HG03045 (cell line): Measurements from ENCODE around the gene LINC00305.

Source experiments
- ATAC-seq: cut with Tn5 transposase; IDR thresholded peaks from one replicate; pipeline ENCODE4 v1.9.1; 2021; ENCODE audit warnings: mild to moderate bottlenecking, moderate library complexity; ENCODE audit not compliant: unreplicated experiment

The LINC00305 gene

DNA sequence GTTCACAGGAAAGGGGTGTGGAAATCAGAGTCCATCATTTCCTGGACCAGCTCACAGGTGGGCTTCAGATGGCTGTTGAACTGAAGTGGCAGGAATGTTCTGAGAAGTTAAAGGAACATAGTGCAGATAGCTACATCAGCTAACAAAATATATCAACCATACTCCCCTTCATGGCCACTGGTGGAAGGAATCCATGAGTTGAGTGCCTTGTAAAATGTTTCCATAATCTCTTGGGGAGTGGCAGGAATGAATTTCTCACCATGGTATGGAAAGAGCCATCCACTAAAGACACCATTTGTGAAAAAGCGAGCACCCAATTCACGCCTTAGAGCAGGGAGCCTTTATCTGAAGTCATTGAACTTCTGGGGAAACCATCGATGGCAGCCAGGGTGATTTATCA, at the start of gene LINC00305:
Gene LINC00305, minus strand, starts transcription at position 101 of the 400 bp plus-strand sequence.
- ATAC-seq: no peak

- no peak for ATAC-seq
Observed at GRCh38 chr18:64191069-64191468, 42.2 kb upstream of the LINC00305 start.

DNA sequence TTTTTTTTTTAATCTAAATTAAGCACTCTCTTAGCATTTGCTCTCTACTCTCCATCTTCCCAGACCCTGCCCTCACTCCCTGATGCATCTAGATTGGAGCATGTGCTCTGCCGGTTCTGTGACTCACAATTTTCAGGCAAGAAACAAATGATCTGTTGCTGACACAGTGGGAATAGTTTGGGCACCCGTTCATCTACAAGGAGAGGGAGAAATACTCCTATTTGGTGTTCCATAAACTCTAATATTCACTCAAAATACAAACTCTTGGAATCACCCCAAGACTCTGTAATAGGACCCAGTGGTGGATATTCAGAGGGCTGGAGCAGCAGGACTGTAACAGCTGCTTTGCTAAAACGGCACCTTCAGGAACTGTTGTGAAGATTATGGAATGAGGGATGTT, 37.1 kb upstream of the LINC00305 start:
- no peak for ATAC-seq

- ATAC-seq: no peak
Observed at GRCh38 chr18:64183665-64184064, 34.8 kb upstream of the LINC00305 start.

GRCh38 chr18:64180617-64181016, 31.7 kb upstream of the LINC00305 start:
- ATAC-seq: no peak

DNA sequence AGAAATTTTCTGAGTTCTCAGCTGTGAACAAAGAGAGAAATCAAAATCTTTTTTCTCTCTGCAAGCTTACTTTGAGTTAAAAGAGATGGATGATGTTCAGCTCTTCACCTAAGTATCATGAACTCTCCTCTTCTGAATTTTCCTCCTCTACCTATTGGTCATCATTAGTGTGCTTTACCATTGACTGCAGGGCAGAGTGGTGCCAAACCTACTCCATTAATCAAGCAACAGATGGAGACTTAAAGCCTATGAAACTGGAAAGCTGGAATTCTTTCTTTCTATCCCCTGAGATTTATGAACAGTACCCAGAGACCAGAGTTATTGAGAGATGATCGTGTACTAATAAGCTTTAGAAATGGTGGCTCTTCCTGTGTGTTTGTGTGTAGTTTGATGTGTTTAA, 31.3 kb upstream of the LINC00305 start:
- ATAC-seq: no peak

DNA sequence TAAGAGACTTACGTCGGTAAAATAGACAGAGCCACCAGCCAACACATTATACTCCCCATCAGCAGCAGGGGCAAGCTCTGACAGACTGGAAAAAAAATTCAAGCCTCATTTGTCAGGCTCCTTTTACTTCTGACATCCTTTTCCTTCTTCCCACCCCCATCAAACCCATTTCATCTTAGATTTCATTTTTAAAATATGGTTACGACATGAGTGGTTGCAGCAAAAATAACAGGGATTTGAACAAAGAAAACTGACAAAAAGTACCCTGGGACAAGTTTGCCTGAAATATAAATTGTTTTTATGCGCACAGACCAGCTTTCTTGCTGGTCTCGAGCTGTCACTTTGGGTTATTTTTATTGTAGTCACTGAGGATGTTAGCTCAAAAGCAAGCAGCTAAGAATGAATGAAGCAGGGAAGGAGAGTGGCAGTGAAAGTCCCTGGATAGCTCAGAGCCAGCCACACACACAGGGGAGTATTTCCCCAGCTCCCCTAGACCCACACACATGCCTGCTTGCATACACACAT, 30.7 kb upstream of the LINC00305 start:
- ATAC-seq: no peak

DNA sequence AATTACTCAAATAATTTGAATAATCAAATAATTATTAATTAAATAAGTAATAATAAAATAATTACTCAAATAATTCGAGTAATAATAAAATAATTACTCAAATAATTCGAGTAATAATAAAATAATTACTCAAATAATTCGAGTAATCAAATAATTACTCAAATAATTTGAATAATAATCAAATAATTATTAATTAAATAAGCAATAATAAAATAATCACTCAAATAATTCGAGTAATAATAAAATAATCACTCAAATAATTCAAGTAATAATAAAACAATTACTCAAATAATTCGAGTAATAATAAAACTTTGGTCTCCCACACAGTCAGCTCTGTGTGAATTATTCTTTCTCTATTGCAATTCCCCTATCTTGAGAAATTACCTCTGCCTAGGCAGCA, 30.0 kb upstream of the LINC00305 start:
- ATAC-seq: no peak

DNA sequence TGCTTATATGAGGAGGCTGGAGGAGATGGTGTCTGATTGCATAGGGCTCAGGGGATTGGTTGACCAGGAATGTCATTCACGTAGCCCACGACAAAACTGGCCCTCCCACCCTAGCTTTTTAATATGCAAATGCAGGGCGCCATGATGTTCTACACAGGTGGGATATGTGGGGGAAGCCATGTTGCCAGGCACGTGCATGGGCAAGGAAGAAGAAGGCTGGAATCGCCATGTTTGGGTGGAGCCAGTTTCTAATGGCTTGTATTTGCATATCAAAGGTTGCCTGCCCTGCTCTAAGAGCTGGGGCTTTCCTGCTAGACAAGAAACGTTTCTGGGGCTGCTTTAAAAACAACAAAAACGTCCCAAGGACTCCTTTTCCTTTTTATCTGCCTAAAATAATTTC, 26.5 kb upstream of the LINC00305 start:
- no peak for ATAC-seq

- no peak for ATAC-seq
Observed at GRCh38 chr18:64171576-64171975, 22.7 kb upstream of the LINC00305 start.

DNA sequence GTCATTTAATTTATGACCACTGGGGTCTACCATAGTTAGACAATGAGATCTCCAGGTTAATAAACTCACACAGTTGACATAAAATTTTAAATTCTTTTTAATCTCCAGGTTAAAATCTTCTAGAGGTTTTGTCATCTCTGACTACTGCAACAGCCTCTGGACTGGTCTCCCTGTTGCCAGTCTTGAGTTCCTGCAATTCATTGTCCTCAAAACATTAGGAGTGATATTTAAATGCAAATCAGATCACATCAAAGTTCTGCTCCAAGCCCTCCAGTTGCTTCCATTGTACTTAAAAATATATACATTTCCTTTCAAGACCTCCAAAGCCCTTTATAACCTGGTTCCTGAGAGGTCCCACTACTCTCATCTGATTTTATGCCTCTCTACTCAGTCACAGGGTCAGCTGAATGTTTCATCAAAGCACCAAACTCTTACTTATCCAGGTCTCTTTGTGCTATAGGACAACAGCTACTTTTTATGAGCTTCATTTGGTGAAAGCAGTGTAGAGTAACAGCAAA, 18.6 kb upstream of the LINC00305 start:
- ATAC-seq: no peak

- ATAC-seq: no peak
Observed at GRCh38 chr18:64165906-64166305, 17.0 kb upstream of the LINC00305 start.

GRCh38 chr18:64164883-64165282, 16.0 kb upstream of the LINC00305 start:
- ATAC-seq: no peak

- no peak for ATAC-seq
Observed at GRCh38 chr18:64149916-64150438, 1.1 kb upstream of the LINC00305 start.

DNA sequence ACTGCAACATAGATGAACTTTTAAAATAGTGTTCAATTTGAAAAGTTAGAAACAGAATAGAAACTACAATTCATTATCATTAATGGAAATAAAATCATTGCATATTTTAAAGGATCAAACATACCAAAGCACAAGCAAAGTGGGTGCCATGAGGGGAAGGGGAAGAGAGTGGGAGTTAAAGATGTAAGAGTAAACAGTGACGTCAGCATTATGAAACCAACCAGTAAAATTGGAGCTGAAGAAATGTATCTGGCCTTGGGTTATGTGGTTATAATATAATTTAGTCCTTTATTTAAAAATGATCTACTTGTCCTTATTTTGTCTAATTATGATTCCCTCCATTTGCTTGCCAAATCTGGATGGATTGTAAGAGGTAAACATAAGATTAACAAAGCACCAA, 6.0 kb downstream of the LINC00305 start:
- no peak for ATAC-seq

GRCh38 chr18:64137914-64138313, 11.0 kb downstream of the LINC00305 start:
- no peak for ATAC-seq

DNA sequence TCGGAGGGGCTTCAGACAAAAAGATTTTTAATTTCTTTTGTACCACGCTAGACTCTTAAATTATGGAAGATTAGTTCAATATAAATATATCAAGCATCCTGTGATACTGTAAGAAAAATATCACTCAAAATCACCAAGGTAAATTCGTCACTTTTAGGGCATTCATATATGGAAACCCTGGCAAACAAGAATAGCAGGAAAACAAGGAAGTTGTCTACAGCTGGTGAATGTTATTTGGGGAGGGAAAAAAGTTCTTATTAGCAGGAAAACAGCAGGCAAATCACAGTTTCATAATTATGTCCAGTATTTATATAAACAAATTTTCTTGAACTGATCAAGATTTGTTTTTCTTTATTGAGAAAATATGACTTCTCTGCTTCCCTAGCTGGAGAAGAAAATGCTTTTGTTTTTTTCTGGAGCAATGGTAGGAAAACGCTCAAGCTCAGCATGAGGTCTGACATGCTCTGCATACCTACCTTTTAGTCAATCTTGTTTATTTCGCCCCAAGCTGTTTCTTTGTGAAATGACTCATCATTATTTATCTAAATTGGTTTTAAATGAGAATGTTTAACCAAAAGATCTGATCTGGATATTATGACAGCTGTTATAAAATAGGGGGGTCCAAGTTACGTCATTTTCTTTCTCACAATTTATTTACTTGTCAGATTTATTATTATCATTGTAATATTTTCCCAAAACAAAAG, 14.7 kb downstream of the LINC00305 start:
- ATAC-seq: no peak

GRCh38 chr18:64132871-64133270, 16.0 kb downstream of the LINC00305 start:
- no peak for ATAC-seq

- ATAC-seq: no peak
Observed at GRCh38 chr18:64131314-64131713, 17.6 kb downstream of the LINC00305 start.

DNA sequence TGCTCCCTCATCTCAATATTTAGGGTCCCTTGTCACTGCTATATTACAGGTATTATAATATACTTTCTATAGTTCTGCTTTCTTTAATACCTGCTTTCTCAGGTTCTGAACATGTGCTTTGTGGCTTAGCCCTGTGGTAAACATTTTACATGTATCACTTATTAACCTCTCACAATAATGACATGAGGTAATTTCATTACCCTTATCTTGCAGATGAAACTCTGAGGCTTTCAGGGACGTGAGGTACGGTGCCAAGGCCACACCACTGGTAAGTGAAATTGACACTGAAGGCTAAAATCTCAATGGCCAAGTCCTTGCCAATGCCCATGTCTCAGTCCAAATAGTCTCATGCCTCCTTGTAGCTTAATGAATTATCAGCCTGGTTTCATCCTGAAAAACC, 21.7 kb downstream of the LINC00305 start:
- no peak for ATAC-seq

- ATAC-seq: no peak
Observed at GRCh38 chr18:64119916-64120315, 29.0 kb downstream of the LINC00305 start.

- no peak for ATAC-seq
Observed at GRCh38 chr18:64118406-64118805, 30.5 kb downstream of the LINC00305 start.
